Stimulated activated naive CD8-positive, alpha-beta T cell treated with anti-CD3 and anti-CD28 coated beads, Interleukin-15, amount 100 ng/mL, for 72 hours (primary cell): ENCODE data around the gene SNCAIP.
A peak's percentile ranks its signal among the peaks of the same experiment; 100 is the strongest.
"Not testable (repeated sequence)": the region's sequence is repeated elsewhere in the genome, so short reads cannot be mapped to it uniquely, and the experiment has no call there.

ENCODE experiments used
- ATAC-seq: fragments of 150-1000 bp; cut with Tn5 transposase; 2 replicates; pipeline ENCODE4 v1.10.0; 2021; ENCODE audit warnings: mild to moderate bottlenecking, moderate library complexity
- DNase-seq, 2 donors: peaks; one replicate each; pipeline ENCODE4 v3.0.0; 2021 to 2022
- H3K27ac Mint-ChIP-seq, 2 donors: one replicate each; pipeline ENCODE4 v1.8.0; 2022; ENCODE audit warnings: mild to moderate bottlenecking in 2 of 2, mixed read lengths in 2 of 2, moderate library complexity in 2 of 2
- H3K27me3 Mint-ChIP-seq: one replicate; pipeline ENCODE4 v1.8.0; 2022; ENCODE audit warnings: mixed read lengths
- H3K4me1 Mint-ChIP-seq: one replicate; pipeline ENCODE4 v1.8.0; 2022; ENCODE audit warnings: mild to moderate bottlenecking, mixed read lengths
- H3K4me3 Mint-ChIP-seq, 2 donors: one replicate each; pipeline ENCODE4 v1.8.0; 2022; ENCODE audit warnings: mild to moderate bottlenecking in 2 of 2, mixed read lengths in 2 of 2, moderate library complexity in 1 of 2
- H3K9me3 Mint-ChIP-seq, 2 donors: one replicate each; pipeline ENCODE4 v1.8.0; 2022; ENCODE audit warnings: mixed read lengths in 2 of 2

The SNCAIP gene

GRCh38 chr5:122468351-122469116 lies 156.5 kb downstream of the SNCAIP start:
- peaks cover 7% of the 10 kb centered on the region for H3K27me3 Mint-ChIP-seq
- H3K4me1 Mint-ChIP-seq: no peaks in the 10 kb centered on the region
- peak overlapping the region in 1 of 2 donors; percentile 2 for H3K27ac Mint-ChIP-seq
- H3K9me3 Mint-ChIP-seq: no peaks in the 10 kb centered on the region
- DNase-seq (no peak), ATAC-seq (no peak)
- no peak overlapping the region for H3K4me3 Mint-ChIP-seq

GRCh38 chr5:122469384-122469919 lies 157.4 kb downstream of the SNCAIP start:
- no peaks in the 10 kb centered on the region for H3K4me1 Mint-ChIP-seq
- H3K27me3 Mint-ChIP-seq: peaks cover 7% of the 10 kb centered on the region
- ATAC-seq: no peak
- no peak overlapping the region for H3K27ac Mint-ChIP-seq
- H3K9me3 Mint-ChIP-seq: no peaks in the 10 kb centered on the region
- H3K4me3 Mint-ChIP-seq: no peak overlapping the region
- no peak for DNase-seq

DNA sequence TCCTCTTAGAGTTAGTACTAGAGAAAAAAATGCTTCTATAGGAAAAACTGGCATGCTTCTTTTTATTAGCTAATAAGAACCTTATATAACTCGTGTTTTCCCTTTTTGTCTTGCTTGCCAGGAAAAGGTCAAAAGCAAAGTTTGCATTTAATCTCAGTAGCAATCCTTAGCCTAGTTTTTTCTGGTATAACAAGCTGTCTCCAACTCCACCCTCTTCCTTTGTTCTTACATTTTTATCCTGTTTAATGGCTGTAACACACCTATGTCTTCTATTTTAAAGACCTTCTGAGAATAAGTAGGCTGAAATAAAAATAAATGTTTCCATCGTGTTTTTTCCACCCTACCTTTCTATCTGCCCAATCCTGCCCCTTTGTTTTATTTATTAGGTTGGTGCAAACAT lies 158.3 kb downstream of the SNCAIP start:
- Mint-ChIP-seq H3K4me1 (no peaks in the 10 kb centered on the region), H3K4me3 (no peak overlapping the region), H3K27me3 (peaks cover 7% of the 10 kb centered on the region), H3K27ac (no peak overlapping the region), H3K9me3 (no peaks in the 10 kb centered on the region)
- DNase-seq: no peak
- ATAC-seq: no peak

- Mint-ChIP-seq H3K27me3 (peaks cover 7% of the 10 kb centered on the region), H3K4me3 (no peak overlapping the region), H3K27ac (no peak overlapping the region), H3K4me1 (no peaks in the 10 kb centered on the region), H3K9me3 (no peaks in the 10 kb centered on the region)
- DNase-seq (no peak), ATAC-seq (peak; percentile 26)
Observed at GRCh38 chr5:122471031-122471751, 159.2 kb downstream of the SNCAIP start.

GRCh38 chr5:122471752-122472061 lies 159.7 kb downstream of the SNCAIP start:
- no peaks in the 10 kb centered on the region for H3K9me3 Mint-ChIP-seq
- ATAC-seq (peak; percentile 48), DNase-seq (no peak)
- peaks cover 7% of the 10 kb centered on the region for H3K27me3 Mint-ChIP-seq
- no peaks in the 10 kb centered on the region for H3K4me1 Mint-ChIP-seq
- H3K27ac Mint-ChIP-seq: no peak overlapping the region
- H3K4me3 Mint-ChIP-seq: no peak overlapping the region

DNA sequence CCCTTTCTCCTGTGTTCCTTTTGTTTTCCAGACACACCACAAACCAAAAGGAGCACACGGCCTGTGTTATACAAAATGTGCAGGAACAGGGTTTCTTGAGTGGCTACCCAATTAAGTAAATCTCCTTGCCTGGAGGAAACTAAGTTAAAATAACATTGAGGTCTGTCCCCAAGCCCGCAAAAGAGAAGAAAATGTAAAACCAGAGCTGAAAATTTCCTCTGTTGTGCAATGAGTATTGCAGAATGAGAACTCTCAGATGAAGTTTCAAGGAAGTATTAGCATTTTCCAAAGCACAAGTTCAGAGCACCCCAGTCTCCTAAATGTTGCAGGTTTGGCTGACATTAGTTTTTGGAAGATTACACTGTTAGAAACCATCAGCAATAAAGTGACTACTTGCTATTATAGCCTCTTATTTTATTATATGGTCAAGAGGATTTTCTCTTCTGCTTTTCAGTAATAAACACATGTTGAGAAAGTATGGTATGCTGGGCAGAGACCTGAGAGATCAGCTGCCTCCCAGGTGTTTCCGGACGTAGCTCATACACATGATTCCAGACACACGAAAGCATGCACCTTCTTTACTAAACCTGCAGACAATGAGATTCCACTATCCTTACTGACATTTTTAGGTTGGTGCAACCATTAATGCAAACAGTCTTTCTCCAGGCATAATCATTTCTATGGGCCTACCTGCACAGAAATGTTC lies 161.3 kb downstream of the SNCAIP start:
- Mint-ChIP-seq H3K4me1 (no peaks in the 10 kb centered on the region), H3K27ac (no peak overlapping the region), H3K9me3 (no peaks in the 10 kb centered on the region), H3K4me3 (no peak overlapping the region), H3K27me3 (peaks cover 14% of the 10 kb centered on the region)
- ATAC-seq (no peak), DNase-seq (no peak)

- no peak for DNase-seq
- Mint-ChIP-seq H3K27ac (no peak overlapping the region), H3K27me3 (peaks cover 14% of the 10 kb centered on the region), H3K4me3 (no peak overlapping the region), H3K4me1 (no peaks in the 10 kb centered on the region), H3K9me3 (no peaks in the 10 kb centered on the region)
- ATAC-seq: no peak
Observed at GRCh38 chr5:122473941-122474340, 161.9 kb downstream of the SNCAIP start.

DNA sequence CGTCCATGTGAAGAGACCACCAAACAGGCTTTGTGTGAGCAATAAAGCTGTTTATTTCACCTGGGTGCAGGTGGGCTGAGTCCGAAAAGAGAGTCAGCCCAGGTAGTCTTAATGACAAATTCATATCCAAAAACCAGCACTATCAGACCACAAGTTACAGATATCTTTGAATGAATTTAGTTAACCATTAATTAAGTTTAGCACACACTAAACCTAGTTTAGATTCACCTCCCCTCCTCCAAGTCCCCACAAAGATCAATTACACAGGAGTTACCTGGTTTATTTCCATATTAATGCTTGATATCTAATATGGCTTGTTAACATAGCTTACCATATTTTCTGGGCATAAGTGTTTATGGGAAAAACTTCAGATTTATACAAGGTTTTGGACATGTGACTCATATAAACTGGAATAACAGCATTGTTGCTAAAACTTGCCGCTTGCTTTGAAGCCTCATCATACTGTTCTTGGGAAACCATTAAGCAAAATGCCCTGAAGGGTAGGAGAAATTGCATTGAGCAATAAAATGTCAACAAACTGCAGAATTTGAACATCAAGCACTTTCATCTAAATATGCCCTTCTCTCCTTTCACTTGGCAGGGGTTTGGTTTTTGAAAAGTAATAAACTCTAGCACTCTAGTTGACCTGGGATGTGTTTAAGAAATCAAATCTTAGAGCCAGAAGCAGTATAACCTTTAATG lies 166.9 kb downstream of the SNCAIP start:
- Mint-ChIP-seq H3K9me3 (no peaks in the 10 kb centered on the region), H3K4me3 (no peak overlapping the region), H3K27ac (no peak overlapping the region), H3K27me3 (peaks cover 8% of the 10 kb centered on the region), H3K4me1 (no peaks in the 10 kb centered on the region)
- DNase-seq (no peak), ATAC-seq (no peak)

- H3K27me3 Mint-ChIP-seq: peaks cover 8% of the 10 kb centered on the region
- no peak for DNase-seq
- no peak for ATAC-seq
- no peaks in the 10 kb centered on the region for H3K4me1 Mint-ChIP-seq
- H3K4me3 Mint-ChIP-seq: no peak overlapping the region
- H3K27ac Mint-ChIP-seq: no peak overlapping the region
- no peaks in the 10 kb centered on the region for H3K9me3 Mint-ChIP-seq
Observed at GRCh38 chr5:122480146-122480545, 168.1 kb downstream of the SNCAIP start.

DNA sequence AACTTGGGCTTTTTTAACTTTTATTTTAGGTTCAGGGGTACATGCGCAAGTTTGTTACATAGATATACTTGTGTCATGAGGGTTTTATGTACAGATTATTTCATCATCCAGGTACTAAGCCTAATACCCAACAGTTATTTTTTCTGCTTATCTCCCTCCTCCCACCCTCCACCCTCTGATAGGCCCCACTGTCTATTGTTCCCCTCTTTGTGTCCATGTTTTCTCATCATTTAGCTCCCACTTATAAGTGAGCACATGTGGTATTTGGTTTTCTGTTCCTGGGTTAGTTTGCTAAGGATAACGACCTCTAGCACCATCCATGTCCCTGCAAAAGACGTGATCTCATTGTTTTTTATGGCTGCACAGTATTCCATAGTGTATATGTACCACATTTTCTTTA lies 172.1 kb downstream of the SNCAIP start:
- Mint-ChIP-seq H3K4me1 (no peaks in the 10 kb centered on the region), H3K27me3 (no peaks in the 10 kb centered on the region), H3K4me3 (no peak overlapping the region), H3K9me3 (peaks cover 0 to 8% of the 10 kb centered on the region in 2 donors), H3K27ac (no peak overlapping the region)
- ATAC-seq (no peak), DNase-seq (no peak)

DNA sequence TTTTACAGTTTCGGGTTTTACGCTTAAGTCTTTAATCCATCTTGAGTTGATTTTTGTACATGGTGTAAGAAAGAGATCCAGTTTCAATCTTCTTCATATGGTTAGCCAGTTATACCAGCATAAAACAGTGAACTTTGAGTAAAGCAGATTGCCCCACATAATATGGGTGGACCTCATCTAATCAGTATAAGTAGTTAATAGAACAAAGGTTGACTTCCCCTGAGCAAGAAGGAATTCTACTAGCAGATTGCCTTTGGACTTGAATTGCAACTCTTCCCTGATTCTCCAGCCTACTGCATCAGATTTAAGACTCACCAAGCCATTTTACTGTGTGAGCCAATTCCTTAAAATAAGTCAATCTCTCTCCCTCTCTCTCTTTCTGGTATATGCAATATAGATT lies 173.2 kb downstream of the SNCAIP start:
- Mint-ChIP-seq H3K27ac (no peak overlapping the region), H3K4me1 (no peaks in the 10 kb centered on the region), H3K27me3 (no peaks in the 10 kb centered on the region), H3K4me3 (no peak overlapping the region), H3K9me3 (peaks cover 0 to 8% of the 10 kb centered on the region in 2 donors)
- ATAC-seq (no peak), DNase-seq (no peak)

DNA sequence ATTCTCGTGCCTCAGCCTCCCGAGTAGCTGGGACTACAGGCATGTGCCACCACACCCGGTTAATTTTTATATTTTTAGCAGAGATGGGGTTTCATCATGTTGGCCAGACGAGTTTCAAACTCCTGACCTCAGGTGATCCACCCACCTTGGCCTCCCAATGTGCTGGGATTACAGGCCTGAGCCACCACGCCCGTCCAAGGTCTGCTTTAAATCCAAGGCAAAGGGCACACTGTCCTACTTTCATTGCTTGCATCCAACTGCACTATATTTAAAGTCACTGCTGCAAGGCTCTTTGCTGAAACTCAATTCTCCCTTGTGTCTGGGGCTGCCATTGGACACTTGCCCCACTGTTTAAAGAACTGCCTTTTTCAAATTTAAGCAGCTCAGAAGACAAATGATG lies 174.6 kb downstream of the SNCAIP start:
- DNase-seq, ATAC-seq: not testable (repeated sequence)
- H3K27ac Mint-ChIP-seq: peak overlapping the region in 1 of 2 donors; percentile 19

GRCh38 chr5:122490718-122491117 lies 178.7 kb downstream of the SNCAIP start:
- DNase-seq: no peak
- H3K27ac Mint-ChIP-seq: no peak overlapping the region
- no peak for ATAC-seq
- H3K9me3 Mint-ChIP-seq: peaks cover 0 to 4% of the 10 kb centered on the region in 2 donors
- no peaks in the 10 kb centered on the region for H3K4me1 Mint-ChIP-seq
- no peak overlapping the region for H3K4me3 Mint-ChIP-seq
- no peaks in the 10 kb centered on the region for H3K27me3 Mint-ChIP-seq

More for the DNA sequence above, 174.6 kb downstream of the SNCAIP start:
- not testable (repeated sequence) for H3K4me1 Mint-ChIP-seq, H3K4me3 Mint-ChIP-seq, H3K27me3 Mint-ChIP-seq, H3K9me3 Mint-ChIP-seq

DNA sequence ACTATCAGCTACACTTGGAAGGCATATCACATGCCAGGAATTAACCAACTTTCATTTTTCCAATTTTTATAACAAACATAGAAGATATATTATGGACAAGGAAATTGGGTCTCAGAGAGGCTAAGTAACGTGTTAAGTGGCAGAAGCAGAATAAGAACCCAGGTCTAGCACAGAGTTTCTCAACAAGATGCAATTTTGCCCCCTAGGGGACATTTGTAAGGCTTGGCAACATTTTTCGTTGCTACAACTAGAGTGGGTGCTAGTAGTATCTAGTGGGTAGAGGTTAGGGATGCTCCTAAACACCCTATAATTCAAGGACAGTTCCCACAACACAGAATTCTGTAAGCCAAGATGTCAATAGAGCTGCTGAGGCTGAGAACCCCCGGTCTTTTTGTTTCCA lies 180.6 kb downstream of the SNCAIP start:
- no peaks in the 10 kb centered on the region for H3K4me1 Mint-ChIP-seq
- DNase-seq: no peak
- no peak for ATAC-seq
- no peaks in the 10 kb centered on the region for H3K27me3 Mint-ChIP-seq
- H3K27ac Mint-ChIP-seq: no peak overlapping the region
- H3K4me3 Mint-ChIP-seq: no peak overlapping the region
- peaks cover 0 to 4% of the 10 kb centered on the region in 2 donors for H3K9me3 Mint-ChIP-seq
